HG02588 (cell line): ENCODE measurements around the gene LCN9.

ENCODE experiments used
- ATAC-seq: cut with Tn5 transposase; IDR thresholded peaks from one replicate; pipeline ENCODE4 v1.9.1; 2021; ENCODE audit warnings: mild to moderate bottlenecking, moderate library complexity; ENCODE audit not compliant: unreplicated experiment

Gene LCN9

GRCh38 chr9:135696446-135696845, 33.3 kb downstream of the LCN9 start:
- no peak for ATAC-seq

- no peak for ATAC-seq
Measured at GRCh38 chr9:135697226-135697625, 34.1 kb downstream of the LCN9 start.

GRCh38 chr9:135698236-135698635, 35.1 kb downstream of the LCN9 start:
- no peak for ATAC-seq

- no peak for ATAC-seq
Measured at GRCh38 chr9:135698767-135699166, 35.7 kb downstream of the LCN9 start.

GRCh38 chr9:135699440-135699839, 36.3 kb downstream of the LCN9 start, which contains the start of gene SOHLH1:
Gene SOHLH1, minus strand, starts transcription at chr9:135699481. Its CDS starts 14 bp downstream, at chr9:135699467.
- no peak for ATAC-seq

- no peak for ATAC-seq
Measured at GRCh38 chr9:135700525-135700924, 37.4 kb downstream of the LCN9 start.

- no peak for ATAC-seq
Measured at GRCh38 chr9:135701067-135701958, 38.2 kb downstream of the LCN9 start.

GRCh38 chr9:135701959-135702721, 39.0 kb downstream of the LCN9 start, which contains the start of gene KCNT1:
Gene KCNT1, plus strand, starts transcription at chr9:135702185. Its CDS starts 74 bp downstream, at chr9:135702259.
- no peak for ATAC-seq

- ATAC-seq = no peak
Measured at GRCh38 chr9:135703726-135704125, 40.6 kb downstream of the LCN9 start.

GRCh38 chr9:135704483-135704882, 41.4 kb downstream of the LCN9 start:
- ATAC-seq = no peak

GRCh38 chr9:135705376-135705775, 42.3 kb downstream of the LCN9 start:
- no peak for ATAC-seq

- no peak for ATAC-seq
Measured at GRCh38 chr9:135706288-135706687, 43.2 kb downstream of the LCN9 start.

GRCh38 chr9:135707252-135708138, 44.4 kb downstream of the LCN9 start:
- no peak for ATAC-seq

- no peak for ATAC-seq
Measured at GRCh38 chr9:135708164-135708563, 45.1 kb downstream of the LCN9 start.

GRCh38 chr9:135711391-135711790, 48.3 kb downstream of the LCN9 start:
- ATAC-seq = no peak

GRCh38 chr9:135711881-135712280, 48.8 kb downstream of the LCN9 start:
- ATAC-seq = no peak

GRCh38 chr9:135712613-135713295, 49.6 kb downstream of the LCN9 start:
- ATAC-seq = no peak

GRCh38 chr9:135714242-135715055, 51.3 kb downstream of the LCN9 start:
- no peak for ATAC-seq

GRCh38 chr9:135715056-135715595, 52.0 kb downstream of the LCN9 start:
- no peak for ATAC-seq
